GM12878 (cell line): ENCODE data around the gene DEPDC1B. TPM values are rescaled to one million over a fixed set of nuclear protein-coding genes. Genes with fewer than 3 reads are reported as not detected.

Experiments
- ATAC-seq: fragments of 200-7000 bp; cut with Tn5 transposase; 3 replicates; pipeline ENCODE4 v1.9.1; 2020; ENCODE audit warnings: mild to moderate bottlenecking, moderate library complexity
- BruUV-seq: library from RNA; stranded (reverse); fragments of 400-500 nt; replicated peaks from 2 replicates; lab custom pipeline; 2021; lab: Mats Ljungman, UMichigan
- CTCF ChIA-PET: fragments of 300-600 bp; sonication (Branson Sonifier 250); formaldehyde crosslinking; extraction: SDS; loops from one replicate; lab custom pipeline; 2021; ENCODE audit warnings: inconsistent platforms; lab: Yijun Ruan, JAX
- POLR2A ChIA-PET: fragments of 350-600 bp; formaldehyde crosslinking; extraction: SDS; loops from one replicate; lab custom pipeline; 2021; ENCODE audit warnings: inconsistent platforms; lab: Charles Lee
- RAD21 ChIA-PET: fragments of 300-600 bp; sonication (Branson Sonifier 250); formaldehyde crosslinking; loops from one replicate; lab custom pipeline; 2023; ENCODE audit warnings: antibody characterized with exemption; ENCODE audit not compliant: unreplicated experiment; lab: Charles Lee
- SMC1A ChIA-PET: fragments of 300-600 bp; sonication (Branson Sonifier 250); formaldehyde crosslinking; loops from one replicate; lab custom pipeline; 2023; ENCODE audit not compliant: unreplicated experiment, uncharacterized antibody; lab: Charles Lee
- DNase-seq: peaks from one replicate; pipeline ENCODE4 v3.0.0-alpha.2; 2011; ENCODE audit warnings: low read depth, low spot score
- FAIRE-seq: peaks from 3 replicates; lab custom pipeline; 2011; peaks lifted over from hg19 to GRCh38; lab: Jason Lieb, UNC
- H2AFZ ChIP-seq: 2 replicates; pipeline ENCODE4 v1.6.0; 2011; ENCODE audit warnings: low read depth, low read length, control low read depth; ENCODE audit not compliant: control insufficient read depth
- H3K27ac ChIP-seq: 2 replicates; pipeline ENCODE4 v1.5.1; 2011; ENCODE audit warnings: control low read depth; ENCODE audit not compliant: control insufficient read depth, insufficient read depth
- H3K27me3 ChIP-seq, 2 experiments: replicated peaks in 1 of 2; 2 replicates each; pipeline versions ENCODE4 v1.6.0 to v1.6.1; 2011; ENCODE audit warnings: low read length in 1 of 2; ENCODE audit not compliant: control insufficient read depth in 2 of 2, insufficient read depth in 2 of 2
- H3K36me3 ChIP-seq, 2 experiments: 2 replicates each; pipeline ENCODE4 v1.5.1; 2011; ENCODE audit warnings: low read length in 1 of 2; ENCODE audit not compliant: control insufficient read depth in 2 of 2, insufficient read depth in 2 of 2
- H3K4me1 ChIP-seq: 2 replicates; pipeline ENCODE4 v1.6.1; 2011; ENCODE audit warnings: mild to moderate bottlenecking, low read length, moderate library complexity, mixed read lengths; ENCODE audit not compliant: control insufficient read depth, insufficient read depth
- H3K4me2 ChIP-seq: 2 replicates; pipeline ENCODE4 v1.6.0; 2011; ENCODE audit warnings: control low read depth; ENCODE audit not compliant: control insufficient read depth, insufficient read depth
- H3K4me3 ChIP-seq: fragments of 200-600 bp; sonication (generic); 2 replicates; pipeline ENCODE4 v1.5.1; 2016
- H3K79me2 ChIP-seq: 2 replicates; pipeline ENCODE4 v1.6.0; 2011; ENCODE audit warnings: low read length; ENCODE audit not compliant: control insufficient read depth, insufficient read depth
- H3K9ac ChIP-seq: 2 replicates; pipeline ENCODE4 v1.8.0; 2011; ENCODE audit warnings: low read length, control low read depth, mixed read lengths; ENCODE audit not compliant: control insufficient read depth, insufficient read depth
- H3K9me3 ChIP-seq: replicated peaks from 3 replicates; pipeline ENCODE4 v1.5.1; 2011; ENCODE audit warnings: mild to moderate bottlenecking, low read length; ENCODE audit not compliant: control insufficient read depth, insufficient read depth
- H4K20me1 ChIP-seq: 2 replicates; pipeline ENCODE4 v1.6.0; 2011; ENCODE audit not compliant: control insufficient read depth, insufficient read depth
- EED ChIP-seq: sonication (generic); IDR thresholded peaks from 2 replicates; pipeline ENCODE4 v1.6.1; 2016; ENCODE audit warnings: antibody characterized with exemption, low read depth
- FOS ChIP-seq: IDR thresholded peaks from 3 replicates; pipeline ENCODE4 v1.6.1; 2011; ENCODE audit warnings: borderline replicate concordance; ENCODE audit not compliant: insufficient read length; ENCODE audit errors: extremely low read depth
- GABPA ChIP-seq: IDR thresholded peaks from 2 replicates; pipeline ENCODE4 v1.6.1; 2014; ENCODE audit warnings: antibody characterized with exemption, low read depth, mild to moderate bottlenecking, inconsistent platforms
- HDAC6 ChIP-seq: fragments of 200-600 bp; sonication (generic); IDR thresholded peaks from one replicate; pipeline ENCODE4 v1.8.0; 2017; ENCODE audit warnings: antibody characterized with exemption; ENCODE audit not compliant: unreplicated experiment
- IRF4 ChIP-seq: IDR thresholded peaks from 2 replicates; pipeline ENCODE4 v1.6.1; 2011; ENCODE audit warnings: low read depth, low read length
- KLF5 ChIP-seq: fragments of 450-650 bp; IDR thresholded peaks from 2 replicates; pipeline ENCODE4 v1.6.1; 2014; ENCODE audit warnings: mild to moderate bottlenecking; ENCODE audit not compliant: partially characterized antibody
- MTA3 ChIP-seq: IDR thresholded peaks from 2 replicates; pipeline ENCODE4 v1.6.1; 2012; ENCODE audit warnings: low read length, inconsistent platforms, borderline replicate concordance
- TARDBP ChIP-seq: IDR thresholded peaks from 2 replicates; pipeline ENCODE4 v1.6.1; 2016; ENCODE audit warnings: borderline replicate concordance
- ZBED1 ChIP-seq: IDR thresholded peaks from 2 replicates; pipeline ENCODE4 v1.6.1; 2016; ENCODE audit warnings: borderline replicate concordance
- whole genome bisulfite sequencing: methylation state at CpG from one replicate; pipeline ENCODE4 v1.1.6; 2016; ENCODE audit warnings: low lambda C conversion rate; ENCODE audit not compliant: insufficient replicate concordance, insufficient coverage; ENCODE audit errors: missing lambda C conversion rate; 5-methylcytosine and 5-hydroxymethylcytosine counted together
- in situ Hi-C: fragments of 300-500 bp; cut with MboI; formaldehyde crosslinking; loops from 9 replicates; pipeline ENCODE4 v1.14.3; 2018; ENCODE audit warnings: mixed read lengths
- intact Hi-C: fragments of 100-400 bp; cut with micrococcal nuclease; formaldehyde crosslinking; loops from one replicate; pipeline ENCODE4 v1.14.2; 2022; ENCODE audit not compliant: unreplicated experiment
- polyA plus RNA-seq, 11 experiments: library from polyadenylated mRNA; depleted of rRNA in 4 of 11; unstranded in 6 of 11; stranded (reverse) in 5 of 11; fragments of >200 nt; fragmentation: Nextera tagmentation in 4 of 11; fragmentation: Illumina TruSeq in 1 of 11; extraction: Ambion mirVana in 4 of 11; extraction: Trizol in 1 of 11; gene quantifications; 1 replicate in 1 of 11; 2 replicates in 10 of 11; pipeline versions ENCODE4 v1.2.1 to v1.2.3, GENCODE V29; 2011 to 2016; ENCODE audit warnings: inconsistent platforms in 2 of 11, missing spikeins in 2 of 11, low read depth in 1 of 11
- total RNA-seq, 4 experiments: library from RNA; depleted of rRNA in 3 of 4; stranded (reverse); fragments of >200 nt in 3 of 4; fragmentation: Illumina TruSeq in 1 of 4; extraction: Trizol in 1 of 4; gene quantifications; 2 replicates each; pipeline versions ENCODE4 v1.2.1 to v1.2.3, GENCODE V29; 2013 to 2021
- TF ChIP-seq, protein P1 (sequence below): fragments of 450-650 bp; IDR thresholded peaks from 2 replicates; pipeline ENCODE4 v1.6.1; 2017; ENCODE audit warnings: low read depth, mild to moderate bottlenecking, moderate library complexity
- TF ChIP-seq, protein P2 (sequence below): fragments of 450-650 bp; IDR thresholded peaks from 2 replicates; pipeline ENCODE4 v1.6.1; 2016; ENCODE audit warnings: mild to moderate bottlenecking, moderate library complexity, borderline replicate concordance
- TF ChIP-seq, protein P3 (sequence below): fragments of 450-650 bp; formaldehyde crosslinking; IDR thresholded peaks from 2 replicates; pipeline ENCODE4 v1.5.0; 2022; ENCODE audit warnings: mild to moderate bottlenecking, missing genetic modification characterization
- TF ChIP-seq, protein P4 (sequence below): IDR thresholded peaks from 2 replicates; pipeline ENCODE4 v1.6.1; 2012; ENCODE audit warnings: low read depth, low read length, improper control_type of control experiment

The DEPDC1B gene
- total and polyA plus RNA-seq, 10 of the 15 experiments (the other 5 are each of a cell fraction or from before 2014, with no cell fraction given) = 29.7 to 56.5 (median 35.5) TPM

DNA sequence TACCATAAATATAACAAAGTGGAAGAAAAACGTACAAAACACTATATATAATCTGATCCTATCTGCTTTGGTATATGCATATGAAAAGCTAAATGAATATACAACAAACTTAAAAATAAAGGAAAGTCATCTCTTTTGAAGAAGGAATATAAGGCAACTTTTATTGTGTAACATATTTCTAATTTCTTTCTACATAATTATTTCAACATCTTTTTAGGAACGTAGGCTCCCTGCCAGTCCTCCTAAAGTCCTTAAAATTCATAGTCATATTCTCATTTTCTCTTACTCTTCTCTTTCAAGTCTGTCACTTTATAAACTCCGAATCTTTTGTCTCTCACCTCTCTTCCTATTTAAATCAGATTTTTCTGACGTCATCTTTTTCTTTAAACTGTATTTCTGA lies 9.6 kb downstream of the DEPDC1B start:
- in situ Hi-C loops (loop anchor here (25.0 kb wide), 1 partner anchor 247 kb away; the partner anchor contains the start of genes ERCC8 and NDUFAF2), intact Hi-C loops (loop anchor here (10.0 kb wide), 1 partner anchor 474 kb away; the partner anchor contains the start of gene SMIM15)
- FAIRE-seq (no peak), ATAC-seq (no peak), DNase-seq (no peak)
- ChIA-PET SMC1A (interaction anchor here (1.3 to 3.5 kb wide), 2 partner anchors 9 to 17 kb away, joined by 3 to 19 read pairs; partner anchors contain the start of gene DEPDC1B), CTCF (interaction anchor here (9.3 kb wide), 1 partner anchor 9 kb away, joined by 99 read pairs; the partner anchor contains the start of gene DEPDC1B), RAD21 (no interaction called here), POLR2A (interaction anchor here (1.5 kb wide), 1 partner anchor 9 kb away, joined by 4 read pairs; the partner anchor contains the start of gene DEPDC1B)
- no peak overlapping the region for H3K4me3 ChIP-seq
- WGBS = 76% methylated on average over 4 of the region's 4 CpGs
- no peak overlapping the region for H3K9ac ChIP-seq
- H3K79me2 ChIP-seq = peaks cover 47% of the 10 kb centered on the region
- H3K27me3 ChIP-seq = no peaks in the 10 kb centered on the region
- BruUV-seq = no TSS peak
- TF ChIP-seq, protein P1, sequence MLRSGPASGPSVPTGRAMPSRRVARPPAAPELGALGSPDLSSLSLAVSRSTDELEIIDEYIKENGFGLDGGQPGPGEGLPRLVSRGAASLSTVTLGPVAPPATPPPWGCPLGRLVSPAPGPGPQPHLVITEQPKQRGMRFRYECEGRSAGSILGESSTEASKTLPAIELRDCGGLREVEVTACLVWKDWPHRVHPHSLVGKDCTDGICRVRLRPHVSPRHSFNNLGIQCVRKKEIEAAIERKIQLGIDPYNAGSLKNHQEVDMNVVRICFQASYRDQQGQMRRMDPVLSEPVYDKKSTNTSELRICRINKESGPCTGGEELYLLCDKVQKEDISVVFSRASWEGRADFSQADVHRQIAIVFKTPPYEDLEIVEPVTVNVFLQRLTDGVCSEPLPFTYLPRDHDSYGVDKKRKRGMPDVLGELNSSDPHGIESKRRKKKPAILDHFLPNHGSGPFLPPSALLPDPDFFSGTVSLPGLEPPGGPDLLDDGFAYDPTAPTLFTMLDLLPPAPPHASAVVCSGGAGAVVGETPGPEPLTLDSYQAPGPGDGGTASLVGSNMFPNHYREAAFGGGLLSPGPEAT = no peak
- TF ChIP-seq HDAC6 (no peak), KLF5 (no peak), FOS (no peak), EED (no peak), MTA3 (no peak), IRF4 (no peak), TARDBP (no peak), ZBED1 (no peak), GABPA (no peak)
- TF ChIP-seq, protein P2, sequence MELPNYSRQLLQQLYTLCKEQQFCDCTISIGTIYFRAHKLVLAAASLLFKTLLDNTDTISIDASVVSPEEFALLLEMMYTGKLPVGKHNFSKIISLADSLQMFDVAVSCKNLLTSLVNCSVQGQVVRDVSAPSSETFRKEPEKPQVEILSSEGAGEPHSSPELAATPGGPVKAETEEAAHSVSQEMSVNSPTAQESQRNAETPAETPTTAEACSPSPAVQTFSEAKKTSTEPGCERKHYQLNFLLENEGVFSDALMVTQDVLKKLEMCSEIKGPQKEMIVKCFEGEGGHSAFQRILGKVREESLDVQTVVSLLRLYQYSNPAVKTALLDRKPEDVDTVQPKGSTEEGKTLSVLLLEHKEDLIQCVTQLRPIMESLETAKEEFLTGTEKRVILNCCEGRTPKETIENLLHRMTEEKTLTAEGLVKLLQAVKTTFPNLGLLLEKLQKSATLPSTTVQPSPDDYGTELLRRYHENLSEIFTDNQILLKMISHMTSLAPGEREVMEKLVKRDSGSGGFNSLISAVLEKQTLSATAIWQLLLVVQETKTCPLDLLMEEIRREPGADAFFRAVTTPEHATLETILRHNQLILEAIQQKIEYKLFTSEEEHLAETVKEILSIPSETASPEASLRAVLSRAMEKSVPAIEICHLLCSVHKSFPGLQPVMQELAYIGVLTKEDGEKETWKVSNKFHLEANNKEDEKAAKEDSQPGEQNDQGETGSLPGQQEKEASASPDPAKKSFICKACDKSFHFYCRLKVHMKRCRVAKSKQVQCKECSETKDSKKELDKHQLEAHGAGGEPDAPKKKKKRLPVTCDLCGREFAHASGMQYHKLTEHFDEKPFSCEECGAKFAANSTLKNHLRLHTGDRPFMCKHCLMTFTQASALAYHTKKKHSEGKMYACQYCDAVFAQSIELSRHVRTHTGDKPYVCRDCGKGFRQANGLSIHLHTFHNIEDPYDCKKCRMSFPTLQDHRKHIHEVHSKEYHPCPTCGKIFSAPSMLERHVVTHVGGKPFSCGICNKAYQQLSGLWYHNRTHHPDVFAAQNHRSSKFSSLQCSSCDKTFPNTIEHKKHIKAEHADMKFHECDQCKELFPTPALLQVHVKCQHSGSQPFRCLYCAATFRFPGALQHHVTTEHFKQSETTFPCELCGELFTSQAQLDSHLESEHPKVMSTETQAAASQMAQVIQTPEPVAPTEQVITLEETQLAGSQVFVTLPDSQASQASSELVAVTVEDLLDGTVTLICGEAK = no peak
- TF ChIP-seq, protein P3, sequence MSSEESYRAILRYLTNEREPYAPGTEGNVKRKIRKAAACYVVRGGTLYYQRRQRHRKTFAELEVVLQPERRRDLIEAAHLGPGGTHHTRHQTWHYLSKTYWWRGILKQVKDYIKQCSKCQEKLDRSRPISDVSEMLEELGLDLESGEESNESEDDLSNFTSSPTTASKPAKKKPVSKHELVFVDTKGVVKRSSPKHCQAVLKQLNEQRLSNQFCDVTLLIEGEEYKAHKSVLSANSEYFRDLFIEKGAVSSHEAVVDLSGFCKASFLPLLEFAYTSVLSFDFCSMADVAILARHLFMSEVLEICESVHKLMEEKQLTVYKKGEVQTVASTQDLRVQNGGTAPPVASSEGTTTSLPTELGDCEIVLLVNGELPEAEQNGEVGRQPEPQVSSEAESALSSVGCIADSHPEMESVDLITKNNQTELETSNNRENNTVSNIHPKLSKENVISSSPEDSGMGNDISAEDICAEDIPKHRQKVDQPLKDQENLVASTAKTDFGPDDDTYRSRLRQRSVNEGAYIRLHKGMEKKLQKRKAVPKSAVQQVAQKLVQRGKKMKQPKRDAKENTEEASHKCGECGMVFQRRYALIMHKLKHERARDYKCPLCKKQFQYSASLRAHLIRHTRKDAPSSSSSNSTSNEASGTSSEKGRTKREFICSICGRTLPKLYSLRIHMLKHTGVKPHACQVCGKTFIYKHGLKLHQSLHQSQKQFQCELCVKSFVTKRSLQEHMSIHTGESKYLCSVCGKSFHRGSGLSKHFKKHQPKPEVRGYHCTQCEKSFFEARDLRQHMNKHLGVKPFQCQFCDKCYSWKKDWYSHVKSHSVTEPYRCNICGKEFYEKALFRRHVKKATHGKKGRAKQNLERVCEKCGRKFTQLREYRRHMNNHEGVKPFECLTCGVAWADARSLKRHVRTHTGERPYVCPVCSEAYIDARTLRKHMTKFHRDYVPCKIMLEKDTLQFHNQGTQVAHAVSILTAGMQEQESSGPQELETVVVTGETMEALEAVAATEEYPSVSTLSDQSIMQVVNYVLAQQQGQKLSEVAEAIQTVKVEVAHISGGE (CRISPR knock-in tag) = no peak
- TF ChIP-seq, protein P4, sequence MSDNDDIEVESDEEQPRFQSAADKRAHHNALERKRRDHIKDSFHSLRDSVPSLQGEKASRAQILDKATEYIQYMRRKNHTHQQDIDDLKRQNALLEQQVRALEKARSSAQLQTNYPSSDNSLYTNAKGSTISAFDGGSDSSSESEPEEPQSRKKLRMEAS = no peak
- no peak overlapping the region for H3K27ac ChIP-seq
- peaks cover 0 to 7% of the 10 kb centered on the region in 2 experiments; a peak in 2 of 4 replicates for H3K36me3 ChIP-seq
- no peak overlapping the region for H3K4me2 ChIP-seq
- no peaks in the 10 kb centered on the region for H4K20me1 ChIP-seq
- no peaks in the 10 kb centered on the region for H3K4me1 ChIP-seq
- no peaks in the 10 kb centered on the region; the same call in 1 of the 3 replicates for H3K9me3 ChIP-seq
- no peak overlapping the region for H2AFZ ChIP-seq
